ENCODE data around the gene LTO1. TPM values are rescaled to one million over a fixed set of nuclear protein-coding genes. Genes with fewer than 3 reads are reported as not detected.

LTO1 gene
- total RNA-seq, 3 donors from 2014 or later (not counting 1 experiment from before 2014, with no cell fraction given) = 23.2 to 33.5 (median 25.3) TPM

GRCh38 chr11:69663326-69663725 lies 11.8 kb downstream of the LTO1 start:
- peaks cover 17% of the 10 kb centered on the region for H3K36me3 ChIP-seq (ENCODE audit: control insufficient read depth, insufficient read depth, low read length)
- TF ChIP-seq CTCF (IDR thresholded peaks at IDR 0.05) = no peak
- no peak for DNase-seq
- Mint-ChIP-seq H3K4me3 (no peak overlapping the region), H3K9me3 (no peaks in the 10 kb centered on the region), H3K4me1 (no peaks in the 10 kb centered on the region), H3K36me3 (no peaks in the 10 kb centered on the region), H3K27me3 (ENCODE audit: low read depth in 2 of 2) (no peaks in the 10 kb centered on the region), H3K27ac (no peak overlapping the region)
- no peaks in the 10 kb centered on the region for H3K4me1 ChIP-seq (ENCODE audit: control insufficient read depth, insufficient read depth, low read length)
- no peak for ATAC-seq
- WGBS (ENCODE audit: insufficient coverage) = 94% methylated on average over 6 of the region's 6 CpGs
- H3K4me3 ChIP-seq (ENCODE audit: low read length) = no peak overlapping the region
- H3K27ac ChIP-seq (ENCODE audit: low read length) = no peak overlapping the region
- intact Hi-C loops (cut with micrococcal nuclease) = no loop called here
- no peaks in the 10 kb centered on the region for H3K9me3 ChIP-seq (ENCODE audit: control insufficient read depth, insufficient read depth, low read length)
- no peaks in the 10 kb centered on the region for H3K27me3 ChIP-seq (ENCODE audit: control insufficient read depth, insufficient read depth, low read length)

- 95% methylated on average over 13 of the region's 13 CpGs for WGBS (ENCODE audit: insufficient coverage)
- no peak overlapping the region for H3K27ac ChIP-seq (ENCODE audit: low read length)
- no peaks in the 10 kb centered on the region for H3K9me3 ChIP-seq (ENCODE audit: control insufficient read depth, insufficient read depth, low read length)
- no peaks in the 10 kb centered on the region for H3K4me1 ChIP-seq (ENCODE audit: control insufficient read depth, insufficient read depth, low read length)
- H3K27me3 Mint-ChIP-seq (ENCODE audit: low read depth in 2 of 2) = no peaks in the 10 kb centered on the region
- DNase-seq (no peak), ATAC-seq (no peak)
- H3K4me3 ChIP-seq (ENCODE audit: low read length) = no peak overlapping the region
- no peak overlapping the region for H3K4me3 Mint-ChIP-seq
- H3K27me3 ChIP-seq (ENCODE audit: control insufficient read depth, insufficient read depth, low read length) = no peaks in the 10 kb centered on the region
- intact Hi-C loops (cut with micrococcal nuclease) = no loop called here
- no peaks in the 10 kb centered on the region for H3K4me1 Mint-ChIP-seq
- no peaks in the 10 kb centered on the region for H3K9me3 Mint-ChIP-seq
- TF ChIP-seq CTCF (IDR thresholded peaks at IDR 0.05) = no peak
- H3K36me3 ChIP-seq (ENCODE audit: control insufficient read depth, insufficient read depth, low read length) = peaks cover 17% of the 10 kb centered on the region
- H3K27ac Mint-ChIP-seq = no peak overlapping the region
- H3K36me3 Mint-ChIP-seq = no peaks in the 10 kb centered on the region
These were observed 12.3 kb downstream of the LTO1 start for GRCh38 chr11:69662806-69663205.

GRCh38 chr11:69662021-69662698 lies 13.0 kb downstream of the LTO1 start:
- Mint-ChIP-seq H3K27me3 (ENCODE audit: low read depth in 2 of 2) (no peaks in the 10 kb centered on the region), H3K36me3 (no peaks in the 10 kb centered on the region), H3K9me3 (no peaks in the 10 kb centered on the region), H3K4me3 (no peak overlapping the region), H3K27ac (no peak overlapping the region), H3K4me1 (no peaks in the 10 kb centered on the region)
- TF ChIP-seq CTCF (IDR thresholded peaks at IDR 0.05) = no peak
- ATAC-seq = no peak
- Histone ChIP-seq H3K9me3 (ENCODE audit: control insufficient read depth, insufficient read depth, low read length) (no peaks in the 10 kb centered on the region), H3K4me3 (ENCODE audit: low read length) (no peak overlapping the region), H3K27me3 (ENCODE audit: control insufficient read depth, insufficient read depth, low read length) (no peaks in the 10 kb centered on the region), H3K36me3 (ENCODE audit: control insufficient read depth, insufficient read depth, low read length) (peaks cover 14% of the 10 kb centered on the region), H3K4me1 (ENCODE audit: control insufficient read depth, insufficient read depth, low read length) (no peaks in the 10 kb centered on the region), H3K27ac (ENCODE audit: low read length) (no peak overlapping the region)
- DNase-seq = no peak
- 66% methylated on average over 16 of the region's 16 CpGs for WGBS (ENCODE audit: insufficient coverage)
- intact Hi-C loops (cut with micrococcal nuclease) = no loop called here

- Histone ChIP-seq H3K36me3 (ENCODE audit: control insufficient read depth, insufficient read depth, low read length) (peaks cover 11% of the 10 kb centered on the region), H3K9me3 (ENCODE audit: control insufficient read depth, insufficient read depth, low read length) (no peaks in the 10 kb centered on the region), H3K4me1 (ENCODE audit: control insufficient read depth, insufficient read depth, low read length) (no peaks in the 10 kb centered on the region), H3K27ac (ENCODE audit: low read length) (no peak overlapping the region), H3K4me3 (ENCODE audit: low read length) (no peak overlapping the region), H3K27me3 (ENCODE audit: control insufficient read depth, insufficient read depth, low read length) (no peaks in the 10 kb centered on the region)
- Mint-ChIP-seq H3K36me3 (no peaks in the 10 kb centered on the region), H3K4me3 (no peak overlapping the region), H3K27ac (no peak overlapping the region), H3K4me1 (no peaks in the 10 kb centered on the region), H3K27me3 (ENCODE audit: low read depth in 2 of 2) (no peaks in the 10 kb centered on the region), H3K9me3 (no peaks in the 10 kb centered on the region)
- intact Hi-C loops (cut with micrococcal nuclease) = no loop called here
- DNase-seq = no peak
- WGBS (ENCODE audit: insufficient coverage) = 97% methylated on average over 10 of the region's 10 CpGs
- TF ChIP-seq CTCF (IDR thresholded peaks at IDR 0.05) = no peak
- no peak for ATAC-seq
These were observed 13.8 kb downstream of the LTO1 start for GRCh38 chr11:69661413-69661715.

All from natural killer cell (primary cell).